HG03095 (cell line): Measurements from ENCODE around the gene POLR3E.

ENCODE experiments used
- ATAC-seq: cut with Tn5 transposase; IDR thresholded peaks from one replicate; pipeline ENCODE4 v1.9.1; 2021; ENCODE audit warnings: moderate library complexity; ENCODE audit not compliant: unreplicated experiment

POLR3E gene

GRCh38 chr16:22316411-22316811 lies 19.2 kb downstream of the POLR3E start:
- ATAC-seq = no peak

DNA sequence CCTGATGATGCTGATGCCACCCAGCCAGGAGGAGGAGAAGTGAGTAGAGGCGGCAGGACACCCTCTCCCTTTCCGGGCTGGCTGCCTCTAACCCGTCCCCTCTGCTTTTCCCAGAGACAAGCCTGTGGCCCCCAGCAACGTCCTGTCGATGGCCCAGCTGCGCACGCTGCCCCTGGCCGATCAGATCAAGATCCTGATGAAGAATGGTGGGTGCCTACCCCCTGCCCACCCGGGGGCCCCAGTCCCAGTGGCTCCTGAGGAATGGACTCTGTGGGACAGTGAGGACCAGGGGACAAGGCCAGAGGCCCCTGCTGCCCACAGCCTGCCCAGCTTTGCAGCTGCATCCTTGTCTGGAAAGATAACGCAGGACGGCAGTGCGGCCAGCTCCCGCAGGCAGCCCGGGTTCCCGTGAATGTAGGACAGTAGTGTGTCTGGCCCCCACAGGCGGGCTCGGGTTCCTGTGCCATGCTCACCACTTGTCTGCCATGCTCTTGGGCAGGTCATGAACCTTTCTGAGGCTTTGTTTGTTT lies 19.9 kb downstream of the POLR3E start:
- no peak for ATAC-seq

- ATAC-seq = no peak
These were observed 20.4 kb downstream of the POLR3E start for GRCh38 chr16:22317625-22318024.

- no peak for ATAC-seq
These were observed 21.6 kb downstream of the POLR3E start for GRCh38 chr16:22318690-22319358.

DNA sequence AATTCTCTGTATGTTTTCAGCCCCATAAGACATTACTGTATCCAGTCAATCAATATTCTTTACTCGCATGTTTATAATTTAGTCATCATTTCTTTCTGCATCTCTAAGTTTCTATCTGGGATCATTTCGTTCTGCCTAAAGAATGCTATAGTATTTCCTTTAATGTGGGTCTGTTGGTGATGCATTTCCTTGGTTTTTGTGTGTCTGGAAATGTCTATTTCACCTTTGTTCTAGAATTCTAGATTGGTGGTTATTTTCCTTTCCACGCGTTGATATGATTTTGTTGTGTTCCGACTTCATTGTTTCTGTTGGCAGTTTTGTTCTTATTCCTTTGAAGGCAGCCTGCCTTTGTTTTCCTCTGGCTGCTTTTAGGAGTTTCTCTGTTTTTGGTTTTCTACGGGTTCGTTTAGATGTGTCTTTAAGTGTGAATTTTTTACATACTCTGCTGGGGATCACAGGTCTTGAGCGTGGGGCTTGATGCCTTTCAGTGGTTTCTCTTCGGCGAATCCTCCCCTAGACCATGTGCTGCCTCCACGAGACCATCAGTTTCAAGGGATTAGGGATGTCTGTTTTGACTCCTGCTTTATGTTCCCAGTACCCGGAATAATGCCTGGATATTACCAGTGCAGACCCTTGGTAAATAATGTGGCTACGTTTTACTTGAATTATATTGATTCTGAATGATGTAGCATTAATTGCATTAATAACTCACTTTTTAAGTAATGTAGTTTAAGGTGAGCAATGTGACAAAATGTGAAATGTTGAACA lies 23.5 kb downstream of the POLR3E start:
- no peak for ATAC-seq

DNA sequence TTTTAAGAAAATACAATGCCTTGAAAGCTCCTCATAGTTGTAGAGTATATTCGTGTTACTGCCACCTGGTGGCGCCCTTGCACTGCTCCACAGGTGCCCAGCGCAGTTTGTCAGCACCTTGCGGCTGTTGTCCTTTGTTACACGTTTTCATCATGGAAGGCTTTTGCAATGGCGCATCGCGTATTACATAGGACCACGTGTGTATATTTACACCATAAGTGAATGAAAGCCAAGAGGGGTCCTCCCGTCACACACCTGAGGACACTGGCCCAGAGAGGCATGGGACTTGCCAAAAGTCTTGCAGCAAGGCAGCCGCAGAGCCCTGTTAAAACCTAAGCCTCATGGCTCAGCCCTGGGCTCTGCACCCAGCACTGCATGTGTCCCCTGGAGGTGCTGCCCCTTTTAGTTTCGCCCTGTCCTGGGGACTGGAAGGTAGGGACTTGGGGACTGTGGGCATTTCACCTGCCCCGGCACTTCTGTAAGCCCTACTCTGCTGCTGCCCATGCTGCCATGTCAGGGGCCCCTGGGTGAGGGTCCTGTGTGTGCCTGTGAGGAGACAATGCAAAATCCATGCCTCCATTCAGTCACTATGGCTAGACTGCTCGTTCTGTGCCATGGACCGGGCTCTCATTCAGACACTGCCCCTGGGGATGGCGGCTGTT lies 24.3 kb downstream of the POLR3E start:
- ATAC-seq = no peak

DNA sequence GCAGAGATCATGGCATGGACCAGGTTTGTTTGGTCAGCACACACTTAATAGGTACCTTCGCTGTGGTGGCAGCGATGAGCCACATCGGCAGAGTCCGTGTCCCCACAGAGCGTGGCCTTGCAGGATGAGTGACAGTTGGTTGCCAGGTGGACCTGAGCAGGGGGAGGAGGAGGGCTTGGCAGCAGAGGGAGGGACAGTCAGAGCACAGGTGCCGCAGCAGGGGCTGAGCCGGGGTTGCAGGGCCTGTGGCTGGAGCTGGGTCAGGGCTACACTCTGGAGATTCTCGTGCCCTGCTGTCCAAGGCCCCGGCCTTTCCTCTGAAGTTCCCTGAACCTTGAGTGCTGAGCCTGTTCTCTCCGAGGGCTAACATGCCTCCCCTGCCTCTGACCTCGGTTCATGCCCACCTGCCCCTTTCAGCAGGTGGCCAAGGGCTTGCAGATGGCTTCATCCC lies 24.8 kb downstream of the POLR3E start:
- no peak for ATAC-seq

GRCh38 chr16:22322741-22323140 lies 25.5 kb downstream of the POLR3E start:
- ATAC-seq = no peak

GRCh38 chr16:22323173-22323958 lies 26.2 kb downstream of the POLR3E start:
- no peak for ATAC-seq

DNA sequence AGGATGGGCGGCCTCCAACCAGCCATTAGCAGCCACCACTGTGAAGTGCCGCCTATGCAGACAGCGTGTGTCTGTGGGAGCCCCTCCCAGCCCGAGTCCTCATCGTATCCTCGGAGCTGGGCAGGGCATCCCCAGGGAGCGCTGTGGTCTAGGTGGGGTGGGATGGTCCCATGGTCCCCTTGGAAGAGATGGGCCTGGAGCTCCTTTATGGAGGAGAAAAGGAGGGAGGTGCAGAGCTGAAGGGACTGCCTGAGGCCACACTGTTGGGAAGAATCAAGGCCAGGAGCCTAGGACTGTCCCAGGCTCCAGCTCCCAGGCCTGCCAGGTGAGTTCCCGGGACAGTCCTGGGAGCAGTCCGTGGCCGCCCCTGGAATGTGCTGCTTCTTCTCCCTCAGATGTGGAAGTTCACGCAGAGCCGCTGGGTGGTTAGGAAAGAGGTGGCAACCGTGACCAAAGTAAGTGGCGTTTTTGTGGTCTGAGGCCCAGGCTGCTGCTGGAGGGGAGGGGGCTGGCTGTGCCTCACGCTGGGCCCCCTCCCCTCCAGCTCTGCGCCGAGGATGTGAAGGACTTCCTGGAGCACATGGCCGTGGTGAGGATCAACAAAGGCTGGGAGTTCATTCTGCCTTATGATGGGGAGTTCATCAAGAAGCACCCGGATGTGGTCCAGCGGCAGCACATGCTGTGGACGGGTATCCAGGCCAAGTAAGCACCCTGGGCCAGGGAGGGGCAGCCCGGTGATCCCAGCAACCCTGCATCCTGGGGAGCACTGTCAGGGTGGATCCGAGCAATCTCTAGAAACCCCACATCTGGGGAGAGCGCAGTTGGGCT lies 27.0 kb downstream of the POLR3E start:
- ATAC-seq = no peak

DNA sequence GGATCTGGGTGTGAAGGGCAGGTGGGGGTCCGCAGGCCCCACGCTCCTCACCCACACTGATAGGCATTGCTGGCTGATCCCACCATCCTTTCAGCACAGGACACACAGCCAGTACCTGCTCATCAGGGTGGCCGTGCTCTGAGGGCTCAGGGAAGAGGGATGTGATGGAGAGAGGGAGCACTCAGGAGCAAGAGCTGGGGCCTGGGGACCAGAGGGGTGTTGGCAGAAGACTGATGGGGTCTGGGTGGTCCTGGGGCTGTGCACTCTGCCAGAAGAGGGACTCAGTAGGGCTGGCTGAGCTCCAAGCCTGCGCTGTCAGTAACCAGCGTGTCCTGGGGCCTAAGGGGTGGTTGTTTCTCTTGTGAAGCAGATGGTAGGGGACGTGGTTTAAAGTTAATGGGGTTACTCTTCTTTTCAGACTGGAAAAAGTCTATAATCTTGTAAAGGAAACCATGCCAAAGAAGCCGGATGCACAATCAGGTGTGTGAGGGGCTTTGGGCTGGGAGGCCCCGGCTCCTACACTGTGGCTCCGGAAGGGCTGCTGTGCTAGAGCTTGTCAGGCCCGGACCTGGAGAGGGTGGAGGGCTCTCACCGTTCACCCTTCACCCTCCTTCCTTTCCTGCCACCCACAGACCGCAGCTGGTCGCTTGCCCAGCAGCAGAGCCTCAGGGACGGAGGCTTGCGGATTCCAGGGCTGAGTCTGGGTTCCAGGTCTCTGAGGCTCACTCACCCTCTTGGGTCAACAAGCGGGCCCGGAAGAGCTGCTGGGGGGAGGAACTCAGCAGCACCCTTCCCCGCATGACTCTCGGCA lies 27.8 kb downstream of the POLR3E start:
- ATAC-seq = no peak

DNA sequence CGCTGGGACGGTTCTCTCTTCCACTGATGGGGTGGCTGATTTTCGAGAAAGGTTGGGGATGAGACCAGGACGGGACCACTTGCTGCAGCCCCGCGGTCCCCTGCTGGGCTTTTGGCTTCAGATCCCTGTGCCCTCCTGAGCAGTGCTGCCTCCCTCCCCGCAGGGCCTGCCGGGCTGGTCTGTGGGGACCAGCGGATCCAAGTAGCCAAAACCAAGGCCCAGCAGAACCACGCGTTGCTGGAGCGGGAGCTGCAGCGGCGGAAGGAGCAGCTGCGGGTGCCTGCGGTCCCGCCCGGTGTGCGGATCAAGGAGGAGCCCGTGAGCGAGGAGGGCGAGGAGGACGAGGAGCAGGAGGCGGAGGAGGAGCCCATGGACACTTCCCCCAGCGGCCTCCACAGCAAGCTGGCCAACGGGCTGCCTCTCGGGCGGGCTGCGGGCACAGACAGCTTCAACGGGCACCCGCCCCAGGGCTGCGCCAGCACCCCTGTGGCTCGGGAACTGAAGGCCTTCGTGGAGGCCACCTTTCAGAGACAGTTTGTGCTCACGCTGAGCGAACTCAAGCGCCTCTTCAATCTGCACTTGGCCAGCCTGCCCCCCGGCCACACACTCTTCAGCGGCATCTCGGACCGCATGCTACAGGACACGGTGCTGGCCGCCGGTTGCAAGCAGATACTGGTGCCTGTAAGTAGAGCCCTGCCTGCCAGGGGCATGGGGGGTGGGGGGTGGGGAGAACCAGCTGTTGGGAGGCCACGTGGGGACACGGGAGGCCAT lies 28.6 kb downstream of the POLR3E start:
- no peak for ATAC-seq

- no peak for ATAC-seq
These were observed 29.1 kb downstream of the POLR3E start for GRCh38 chr16:22326369-22326652.

DNA sequence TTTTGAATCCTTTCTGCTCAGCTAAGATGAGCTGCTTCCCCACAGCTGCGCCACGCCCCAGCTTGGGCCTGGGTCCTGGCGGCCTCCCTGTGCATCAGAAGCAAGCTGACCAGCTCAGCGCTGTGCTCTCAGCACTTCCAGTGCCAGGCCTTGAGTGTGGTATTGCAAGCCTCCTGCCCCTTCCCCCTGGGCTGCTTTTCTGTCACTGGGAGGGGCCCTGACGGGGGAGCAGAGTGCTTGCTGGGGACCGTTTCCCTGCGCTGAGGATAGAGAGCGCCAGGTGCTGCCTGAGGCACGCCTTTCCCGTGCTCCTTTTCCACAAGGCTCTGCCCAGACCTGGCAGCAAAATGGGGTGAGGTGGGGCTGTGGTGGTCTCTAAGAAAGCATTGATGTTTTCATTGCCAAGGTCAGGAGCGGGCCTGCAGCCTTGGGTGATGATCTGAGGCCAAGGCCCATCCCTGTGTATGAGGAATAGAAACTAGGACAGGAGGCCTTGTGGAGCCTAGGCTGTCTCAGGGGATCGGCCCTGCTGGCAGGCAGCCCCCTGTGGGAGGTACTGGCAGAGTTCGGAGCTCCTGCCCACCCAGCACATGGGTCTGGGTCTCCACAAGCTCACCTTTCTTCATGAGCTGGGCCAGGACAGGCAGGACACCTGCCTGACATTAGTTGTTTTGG lies 29.7 kb downstream of the POLR3E start:
- no peak for ATAC-seq

- ATAC-seq = no peak
These were observed 30.2 kb downstream of the POLR3E start for GRCh38 chr16:22327446-22327775.

GRCh38 chr16:22328081-22328725 lies 31.0 kb downstream of the POLR3E start:
- no peak for ATAC-seq

DNA sequence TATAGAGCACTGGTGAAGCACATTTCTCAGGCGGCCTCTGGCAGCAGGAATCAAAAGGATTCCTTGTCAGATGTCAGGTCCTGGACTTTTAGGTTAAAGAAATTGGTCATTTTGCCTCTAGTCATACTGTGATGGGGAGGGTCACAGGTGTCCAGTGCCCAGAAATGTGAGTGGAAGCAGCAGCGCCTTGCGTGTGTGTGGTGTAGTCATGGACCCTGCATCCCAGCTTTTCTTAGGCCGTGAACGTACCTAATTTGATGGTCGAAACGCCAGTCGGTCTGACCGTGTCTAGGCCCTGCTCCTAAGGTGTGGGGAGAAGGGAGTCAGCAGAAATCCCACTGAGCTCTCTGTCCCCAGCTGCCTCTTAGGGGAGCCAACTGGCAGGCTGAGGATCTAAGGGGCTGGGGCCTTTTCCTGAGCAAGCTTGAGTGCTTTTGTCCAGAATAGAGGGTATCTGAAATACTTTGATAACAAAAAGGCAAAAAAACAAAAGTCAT lies 32.0 kb downstream of the POLR3E start:
- ATAC-seq = no peak

DNA sequence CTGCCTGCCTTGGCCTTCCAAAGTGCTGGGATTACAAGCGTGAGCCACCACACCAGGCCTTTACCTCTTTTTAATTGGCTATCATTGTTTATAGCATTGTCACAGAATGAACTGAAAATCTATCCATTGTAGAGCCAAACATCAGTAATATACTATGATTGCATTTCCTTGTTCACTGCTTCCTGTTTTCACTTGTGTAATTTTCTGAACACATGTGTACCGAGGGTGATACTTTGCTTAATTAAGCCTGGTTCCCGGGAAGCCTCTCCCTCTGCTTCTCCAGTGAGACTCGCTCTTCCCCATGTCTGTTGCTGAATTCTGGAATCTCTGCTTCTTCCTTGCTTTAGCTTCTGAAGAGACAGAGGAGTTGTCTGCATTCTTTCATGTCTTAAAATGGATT lies 33.1 kb downstream of the POLR3E start:
- no peak for ATAC-seq
